ENCODE results near the gene TSC2.
"Not testable (repeated sequence)": the region's sequence is repeated elsewhere in the genome, so short reads cannot be mapped to it uniquely, and the experiment has no call there.

DNA sequence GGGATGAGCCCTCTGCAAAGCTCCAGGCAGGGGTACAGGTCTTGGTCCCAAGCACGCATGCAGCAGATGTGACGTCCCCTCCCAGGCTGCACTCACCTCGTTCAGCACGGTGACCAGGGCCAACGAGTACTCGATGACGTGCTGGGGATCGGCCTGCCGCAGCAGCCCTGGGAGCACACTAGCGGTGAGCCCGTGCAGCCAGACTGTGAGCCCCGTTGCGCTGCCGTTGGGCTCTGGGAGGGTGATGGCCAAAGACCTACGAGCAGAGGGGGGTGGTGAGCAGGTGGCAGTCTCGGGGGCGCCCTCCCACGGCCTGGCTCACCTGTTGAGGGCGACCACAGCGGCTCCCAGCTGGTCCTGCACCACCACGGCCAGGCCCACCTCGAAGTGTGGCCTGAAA, 58.0 kb downstream of the TSC2 start:
- not testable (repeated sequence) for TF ChIP-seq EP300 (IDR thresholded peaks at IDR 0.05; ENCODE audit: low read depth in 2 of 2, low read length in 2 of 2); EP300 (CRISPR knock-in tag; IDR thresholded peaks at IDR 0.05; ENCODE audit: borderline replicate concordance); HDAC6 (IDR thresholded peaks at IDR 0.05; ENCODE audit: low read depth, low read length); HDAC2 (CRISPR knock-in tag; IDR thresholded peaks at IDR 0.05); MXD4 (CRISPR knock-in tag; IDR thresholded peaks at IDR 0.05); ZFX (CRISPR knock-in tag; IDR thresholded peaks at IDR 0.05; ENCODE audit: low read depth); MAFK (conservative IDR thresholded peaks at IDR 0.05 in 1 of 2, IDR thresholded peaks at IDR 0.05 in 1 of 2; ENCODE audit: low read length in 2 of 2); DPF2 (CRISPR knock-in tag; IDR thresholded peaks at IDR 0.05; ENCODE audit: borderline replicate concordance, low read depth); HCFC1 (IDR thresholded peaks at IDR 0.05; ENCODE audit: low read depth, low read length); ZNF430 (CRISPR knock-in tag; IDR thresholded peaks at IDR 0.05); ZFP36 (IDR thresholded peaks at IDR 0.05; ENCODE audit: borderline replicate concordance, low read depth, low read length, partially characterized antibody); ZNF17 (CRISPR knock-in tag; IDR thresholded peaks at IDR 0.05); EZH2 (conservative IDR thresholded peaks at IDR 0.05; ENCODE audit: low read depth, low read length)
- TF ChIP-seq, protein P1, sequence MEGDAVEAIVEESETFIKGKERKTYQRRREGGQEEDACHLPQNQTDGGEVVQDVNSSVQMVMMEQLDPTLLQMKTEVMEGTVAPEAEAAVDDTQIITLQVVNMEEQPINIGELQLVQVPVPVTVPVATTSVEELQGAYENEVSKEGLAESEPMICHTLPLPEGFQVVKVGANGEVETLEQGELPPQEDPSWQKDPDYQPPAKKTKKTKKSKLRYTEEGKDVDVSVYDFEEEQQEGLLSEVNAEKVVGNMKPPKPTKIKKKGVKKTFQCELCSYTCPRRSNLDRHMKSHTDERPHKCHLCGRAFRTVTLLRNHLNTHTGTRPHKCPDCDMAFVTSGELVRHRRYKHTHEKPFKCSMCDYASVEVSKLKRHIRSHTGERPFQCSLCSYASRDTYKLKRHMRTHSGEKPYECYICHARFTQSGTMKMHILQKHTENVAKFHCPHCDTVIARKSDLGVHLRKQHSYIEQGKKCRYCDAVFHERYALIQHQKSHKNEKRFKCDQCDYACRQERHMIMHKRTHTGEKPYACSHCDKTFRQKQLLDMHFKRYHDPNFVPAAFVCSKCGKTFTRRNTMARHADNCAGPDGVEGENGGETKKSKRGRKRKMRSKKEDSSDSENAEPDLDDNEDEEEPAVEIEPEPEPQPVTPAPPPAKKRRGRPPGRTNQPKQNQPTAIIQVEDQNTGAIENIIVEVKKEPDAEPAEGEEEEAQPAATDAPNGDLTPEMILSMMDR (CRISPR knock-in tag; IDR thresholded peaks at IDR 0.05): not testable (repeated sequence)
- TF ChIP-seq, protein P2, sequence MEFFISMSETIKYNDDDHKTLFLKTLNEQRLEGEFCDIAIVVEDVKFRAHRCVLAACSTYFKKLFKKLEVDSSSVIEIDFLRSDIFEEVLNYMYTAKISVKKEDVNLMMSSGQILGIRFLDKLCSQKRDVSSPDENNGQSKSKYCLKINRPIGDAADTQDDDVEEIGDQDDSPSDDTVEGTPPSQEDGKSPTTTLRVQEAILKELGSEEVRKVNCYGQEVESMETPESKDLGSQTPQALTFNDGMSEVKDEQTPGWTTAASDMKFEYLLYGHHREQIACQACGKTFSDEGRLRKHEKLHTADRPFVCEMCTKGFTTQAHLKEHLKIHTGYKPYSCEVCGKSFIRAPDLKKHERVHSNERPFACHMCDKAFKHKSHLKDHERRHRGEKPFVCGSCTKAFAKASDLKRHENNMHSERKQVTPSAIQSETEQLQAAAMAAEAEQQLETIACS (CRISPR knock-in tag; IDR thresholded peaks at IDR 0.05): not testable (repeated sequence)
